IMR-90 (cell line): ENCODE data around the gene EGFR. TPM values are rescaled to one million over a fixed set of nuclear protein-coding genes. Genes with fewer than 3 reads are reported as not detected.

Source experiments
- ATAC-seq: fragments of 200-7000 bp; cut with Tn5 transposase; 2 replicates; pipeline ENCODE4 v1.9.1; 2020; ENCODE audit warnings: low read depth, mild to moderate bottlenecking, moderate library complexity
- BruUV-seq: library from RNA; stranded (reverse); fragments of 400-500 nt; replicated peaks from 2 replicates; lab custom pipeline; 2021; lab: Mats Ljungman, UMichigan
- CTCF ChIA-PET: fragments of 300-600 bp; formaldehyde crosslinking; extraction: SDS; loops from one replicate; lab custom pipeline; 2021; ENCODE audit warnings: antibody characterized with exemption; lab: Yijun Ruan, JAX
- POLR2A ChIA-PET: fragments of 300-600 bp; sonication (Branson Sonifier 250); formaldehyde crosslinking; loops from one replicate; lab custom pipeline; 2022; ENCODE audit warnings: antibody characterized with exemption; ENCODE audit not compliant: unreplicated experiment; lab: Charles Lee
- DNase-seq: peaks from one replicate; pipeline ENCODE4 v3.0.0; 2013
- H2AFZ ChIP-seq: replicated peaks from 2 replicates; pipeline ENCODE3; 2013; ENCODE audit warnings: low read length, mild to moderate bottlenecking; ENCODE audit not compliant: poor library complexity
- H2AK5ac ChIP-seq: 2 replicates; pipeline ENCODE4 v1.6.1; 2013; ENCODE audit warnings: low read depth, low read length, inconsistent platforms
- H2AK9ac ChIP-seq: replicated peaks from 2 replicates; pipeline ENCODE3; 2013; ENCODE audit warnings: mild to moderate bottlenecking, low read depth, low read length, moderate library complexity; ENCODE audit not compliant: poor library complexity
- H2BK120ac ChIP-seq: 2 replicates; pipeline ENCODE4 v1.6.1; 2013; ENCODE audit warnings: low read depth, low read length, inconsistent platforms
- H2BK15ac ChIP-seq: 3 replicates; pipeline ENCODE4 v1.6.1; 2013; ENCODE audit warnings: low read depth, low read length, inconsistent platforms
- H2BK20ac ChIP-seq: 2 replicates; pipeline ENCODE4 v1.6.1; 2013; ENCODE audit warnings: low read depth, mild to moderate bottlenecking, inconsistent platforms, low read length, moderate library complexity
- H2BK5ac ChIP-seq: 2 replicates; pipeline ENCODE4 v1.6.1; 2013; ENCODE audit warnings: mild to moderate bottlenecking, low read depth, low read length, inconsistent platforms; ENCODE audit not compliant: poor library complexity, severe bottlenecking
- H3K14ac ChIP-seq: replicated peaks from 2 replicates; pipeline ENCODE4 v1.6.1; 2013; ENCODE audit warnings: low read depth, low read length, inconsistent platforms
- H3K18ac ChIP-seq: 2 replicates; pipeline ENCODE4 v1.6.1; 2013; ENCODE audit warnings: low read depth, low read length, control low read depth
- H3K23ac ChIP-seq: 2 replicates; pipeline ENCODE4 v1.6.1; 2013; ENCODE audit warnings: low read depth, low read length, inconsistent platforms
- H3K27ac ChIP-seq: 2 replicates; pipeline ENCODE4 v1.5.1; 2013; ENCODE audit warnings: mild to moderate bottlenecking, control low read depth, low read length; ENCODE audit not compliant: insufficient read depth
- H3K27me3 ChIP-seq: 2 replicates; pipeline ENCODE4 v1.6.1; 2013; ENCODE audit warnings: low read length; ENCODE audit not compliant: control insufficient read depth, insufficient read depth
- H3K36me3 ChIP-seq: 2 replicates; pipeline ENCODE4 v1.6.1; 2013; ENCODE audit warnings: low read length, mixed read lengths; ENCODE audit not compliant: control insufficient read depth, insufficient read depth
- H3K4ac ChIP-seq: 2 replicates; pipeline ENCODE4 v1.6.1; 2013; ENCODE audit warnings: low read depth, low read length, inconsistent platforms
- H3K4me1 ChIP-seq: 2 replicates; pipeline ENCODE4 v1.6.1; 2013; ENCODE audit warnings: low read length, mixed read lengths; ENCODE audit not compliant: control insufficient read depth, insufficient read depth
- H3K4me2 ChIP-seq: 2 replicates; pipeline ENCODE4 v1.6.1; 2013; ENCODE audit warnings: low read depth, mild to moderate bottlenecking, control low read depth, low read length, moderate library complexity
- H3K4me3 ChIP-seq: 2 replicates; pipeline ENCODE4 v1.5.1; 2013; ENCODE audit warnings: low read depth, mild to moderate bottlenecking, control low read depth, low read length, moderate library complexity; ENCODE audit not compliant: insufficient read depth
- H3K56ac ChIP-seq: 2 replicates; pipeline ENCODE4 v1.6.1; 2013; ENCODE audit warnings: low read length, inconsistent platforms; ENCODE audit not compliant: insufficient read depth; ENCODE audit errors: extremely low read depth
- H3K79me1 ChIP-seq, 2 experiments: 2 replicates each; pipeline ENCODE4 v1.6.1; 2013; ENCODE audit warnings: low read length in 2 of 2, inconsistent platforms in 1 of 2, low read depth in 1 of 2
- H3K9ac ChIP-seq: 2 replicates; pipeline ENCODE4 v1.6.1; 2013; ENCODE audit warnings: low read depth, low read length, control low read depth
- H3K9me1 ChIP-seq: 2 replicates; pipeline ENCODE4 v1.6.1; 2013; ENCODE audit warnings: low read length, inconsistent platforms; ENCODE audit not compliant: insufficient read depth
- H3K9me3 ChIP-seq: 2 replicates; pipeline ENCODE4 v1.6.1; 2013; ENCODE audit warnings: low read length; ENCODE audit not compliant: control insufficient read depth, insufficient read depth
- H4K20me1 ChIP-seq: 2 replicates; pipeline ENCODE4 v1.6.1; 2013; ENCODE audit warnings: low read length, inconsistent platforms; ENCODE audit not compliant: insufficient read depth
- H4K5ac ChIP-seq: 2 replicates; pipeline ENCODE4 v1.6.1; 2013; ENCODE audit warnings: mild to moderate bottlenecking, low read depth, low read length, control low read depth
- H4K8ac ChIP-seq, 2 experiments: 2 replicates each; pipeline ENCODE4 v1.6.1; 2013; ENCODE audit warnings: low read depth in 2 of 2, low read length in 2 of 2, control low read depth in 1 of 2, inconsistent platforms in 1 of 2
- H4K91ac ChIP-seq: 2 replicates; pipeline ENCODE4 v1.6.1; 2013; ENCODE audit warnings: low read depth, low read length, inconsistent platforms; ENCODE audit not compliant: insufficient read depth
- BHLHE40 ChIP-seq: fragments of 150-350 bp; IDR thresholded peaks from 2 replicates; pipeline ENCODE4 v1.6.1; 2016; ENCODE audit warnings: mild to moderate bottlenecking, low read depth, low read length
- CEBPB ChIP-seq: IDR thresholded peaks from 2 replicates; pipeline ENCODE4 v1.6.1; 2012; ENCODE audit warnings: low read depth, low read length, improper control_type of control experiment
- FOS ChIP-seq: fragments of 150-350 bp; IDR thresholded peaks from 2 replicates; pipeline ENCODE4 v1.6.1; 2016; ENCODE audit warnings: low read depth, low read length
- MAFK ChIP-seq: IDR thresholded peaks from 2 replicates; pipeline ENCODE4 v1.6.1; 2012; ENCODE audit warnings: low read depth, low read length, improper control_type of control experiment
- MAZ ChIP-seq: IDR thresholded peaks from 2 replicates; pipeline ENCODE4 v1.6.1; 2012; ENCODE audit warnings: low read depth, mild to moderate bottlenecking, low read length, improper control_type of control experiment, moderate library complexity, borderline replicate concordance
- MXI1 ChIP-seq: IDR thresholded peaks from 2 replicates; pipeline ENCODE4 v1.6.1; 2012; ENCODE audit warnings: low read depth, mild to moderate bottlenecking, low read length, moderate library complexity, borderline replicate concordance
- NFE2L2 ChIP-seq: fragments of 150-350 bp; IDR thresholded peaks from 2 replicates; pipeline ENCODE4 v1.6.1; 2016; ENCODE audit warnings: low read depth, mild to moderate bottlenecking, low read length
- RAD21 ChIP-seq: IDR thresholded peaks from 2 replicates; pipeline ENCODE4 v1.6.1; 2012; ENCODE audit warnings: low read length, improper control_type of control experiment
- SMC3 ChIP-seq: fragments of 150-350 bp; IDR thresholded peaks from 2 replicates; pipeline ENCODE4 v1.6.1; 2016; ENCODE audit warnings: low read depth, mild to moderate bottlenecking, antibody characterized with exemption, low read length, moderate library complexity
- USF2 ChIP-seq: fragments of 150-350 bp; IDR thresholded peaks from 2 replicates; pipeline ENCODE4 v1.6.1; 2017; ENCODE audit warnings: mild to moderate bottlenecking, antibody characterized with exemption, low read length, low read depth
- WGBS, 2 experiments: methylation state at CpG; one replicate each; pipeline versions ENCODE4 v1.1.5 to v1.1.7; 2013; ENCODE audit warnings: missing lambda C conversion rate in 2 of 2; ENCODE audit not compliant: insufficient read length in 1 of 2; ENCODE audit errors: extremely low coverage in 2 of 2; 5-methylcytosine and 5-hydroxymethylcytosine counted together
- dilution Hi-C: fragments of 300-500 bp; cut with HindIII; formaldehyde crosslinking; loops from one replicate; pipeline ENCODE4 v1.14.3; 2018; ENCODE audit warnings: low sequenced_read_pairs; ENCODE audit not compliant: unreplicated experiment
- in situ Hi-C: fragments of 300-500 bp; cut with MboI; formaldehyde crosslinking; loops from 3 replicates; pipeline ENCODE4 v1.14.3; 2019; ENCODE audit warnings: low sequenced_read_pairs, inconsistent platforms, mixed read lengths
- intact Hi-C: fragments of 100-400 bp; cut with micrococcal nuclease; formaldehyde crosslinking; loops from 2 replicates; pipeline ENCODE4 v1.10.0; 2022
- polyA plus RNA-seq, 3 experiments: library from polyadenylated mRNA; depleted of rRNA; stranded (reverse); fragments of >200 nt; gene quantifications; 2 replicates each; pipeline ENCODE4 v1.2.3, GENCODE V29; 2012; ENCODE audit warnings: low replicate concordance in 1 of 3
- total RNA-seq: library from RNA; depleted of rRNA; stranded (reverse); fragments of >200 nt; gene quantifications from 2 replicates; pipeline ENCODE4 v1.2.3, GENCODE V29; 2012

The EGFR gene
- total and polyA plus RNA-seq, 2 of the 4 experiments (the other 2 are of a cell fraction) = 36.9 to 60.4 TPM

GRCh38 chr7:55065079-55065478 is 46.3 kb downstream of the EGFR start:
- CTCF ChIA-PET = interaction anchor here (0.6 to 1.7 kb wide), 7 partner anchors 9 to 446 kb away, joined by 3 to 7 read pairs (median 3); no protein-coding TSS in a partner anchor
- TF ChIP-seq FOS = peak; percentile 94
- TF ChIP-seq NFE2L2 = peak; percentile 32; the same call in 1 of the 2 replicates
- peak; percentile 85 for TF ChIP-seq CEBPB
- TF ChIP-seq BHLHE40 = peak; percentile 75
- no peak for TF ChIP-seq USF2
- no peak for TF ChIP-seq MXI1
- peak; percentile 33; the same call in 1 of the 2 replicates for TF ChIP-seq RAD21
- TF ChIP-seq MAZ = peak; percentile 77; the same call in 1 of the 2 replicates
- TF ChIP-seq MAFK = 0 out of 2 replicates have a peak, but pooled peaks have one; percentile 13
- 0 out of 2 replicates have a peak, but pooled peaks have one; percentile 9 for TF ChIP-seq SMC3
- peak; percentile 99 for DNase-seq

More at GRCh38 chr7:55065079-55065478, 46.3 kb downstream of the EGFR start:
- Histone ChIP-seq H3K79me1 (peaks cover 35 to 69% of the 10 kb centered on the region in 2 experiments), H3K4me3 (no peak overlapping the region), H3K36me3 (peaks cover 15% of the 10 kb centered on the region), H3K27ac (peak overlapping the region; percentile 93; the same call in 1 of the 2 replicates), H3K27me3 (no peaks in the 10 kb centered on the region), H2AFZ (no peak overlapping the region), H4K8ac (peak overlapping the region; percentile 70 to 97; a peak in 3 of 4 replicates), H2BK15ac (peak overlapping the region; percentile 86; the same call in 1 of the 3 replicates), H3K4me2 (peak overlapping the region; percentile 73), H4K91ac (peak overlapping the region; percentile 97), H3K9me1 (peaks cover 43% of the 10 kb centered on the region), H3K18ac (peak overlapping the region; percentile 94), H2AK9ac (no peak overlapping the region), H3K56ac (peak overlapping the region; percentile 93), H3K9ac (no peak overlapping the region), H4K5ac (no peak overlapping the region; the same call in 1 of the 2 replicates), H4K20me1 (no peaks in the 10 kb centered on the region; the same call in 1 of the 2 replicates), H3K4ac (peak overlapping the region; percentile 95; the same call in 1 of the 2 replicates), H2BK5ac (peak overlapping the region; percentile 100), H3K23ac (peak overlapping the region; percentile 87; the same call in 1 of the 2 replicates), H2BK120ac (peak overlapping the region; percentile 98), H3K9me3 (no peaks in the 10 kb centered on the region), H3K4me1 (peaks cover 45% of the 10 kb centered on the region), H2BK20ac (peak overlapping the region; percentile 95; the same call in 1 of the 2 replicates), H3K14ac (peak overlapping the region; percentile 87; the same call in 1 of the 2 replicates), H2AK5ac (peak overlapping the region; percentile 79; the same call in 1 of the 2 replicates)
- WGBS, 2 experiments = no CpG with 5 or more reads among the region's 4 CpGs
- POLR2A ChIA-PET = interaction anchor here (0.5 to 1.5 kb wide), 3 partner anchors 67 to 306 kb away, joined by 3 read pairs; partner anchors contain the start of gene SEC61G
- ATAC-seq = peak; percentile 76
- in situ Hi-C loops (no loop called here), intact Hi-C loops (loop anchor here (1.0 to 5.0 kb wide), 5 partner anchors 38 to 276 kb away; no protein-coding TSS in a partner anchor), dilution Hi-C loops (no loop called here)
- BruUV-seq = no TSS peak
